Spleen (tissue), 7 donors: ENCODE results near the gene SSTR1.

Experiments used
- POLR2A ChIP-seq, 3 donors: fragments of 450-650 bp; IDR thresholded peaks; one replicate each; pipeline ENCODE4 v1.5.1; 2017; ENCODE audit warnings: antibody characterized with exemption in 3 of 3, mild to moderate bottlenecking in 1 of 3
- TF ChIP-seq, protein P1 (sequence below), 11 experiments: fragments of 200-600 bp in 7 of 11; fragments of 450-650 bp in 4 of 11; sonication (generic) in 4 of 11; IDR thresholded peaks in 8 of 11; conservative IDR thresholded peaks in 3 of 11; 1 replicate in 7 of 11; 2 replicates in 4 of 11; pipeline versions ENCODE4 v1.4.0 to v1.8.0; 2016 to 2021; ENCODE audit warnings: antibody characterized with exemption in 11 of 11, inconsistent platforms in 4 of 11, mild to moderate bottlenecking in 1 of 11
- donor health status: DM: no; HTN: no; CAD: no; lungs with moderate emphysema.
- donor health status: DM: no; HTN: no; CAD: no.
- donor health status: DM: no; HTN: no; CAD: no.

DNA sequence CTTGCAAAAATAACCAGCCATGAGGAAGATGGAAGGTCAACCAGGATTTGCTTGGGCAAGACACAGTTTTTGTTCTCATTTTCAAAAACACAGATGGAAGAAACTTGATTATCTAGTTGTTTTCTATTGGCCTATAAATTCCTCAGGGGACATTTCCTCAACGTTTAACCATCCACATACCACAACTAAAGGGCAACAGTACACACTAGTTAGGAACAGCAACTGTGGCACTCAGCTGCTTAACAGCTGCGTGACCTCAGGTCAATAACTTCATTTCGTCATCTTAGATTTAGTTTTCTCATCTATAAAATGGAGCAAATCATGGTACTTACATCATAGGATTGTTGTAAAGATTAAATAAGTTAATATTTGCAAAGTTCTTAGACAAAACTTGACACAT, 18.7 kb downstream of the SSTR1 start:
- TF ChIP-seq, protein P1, sequence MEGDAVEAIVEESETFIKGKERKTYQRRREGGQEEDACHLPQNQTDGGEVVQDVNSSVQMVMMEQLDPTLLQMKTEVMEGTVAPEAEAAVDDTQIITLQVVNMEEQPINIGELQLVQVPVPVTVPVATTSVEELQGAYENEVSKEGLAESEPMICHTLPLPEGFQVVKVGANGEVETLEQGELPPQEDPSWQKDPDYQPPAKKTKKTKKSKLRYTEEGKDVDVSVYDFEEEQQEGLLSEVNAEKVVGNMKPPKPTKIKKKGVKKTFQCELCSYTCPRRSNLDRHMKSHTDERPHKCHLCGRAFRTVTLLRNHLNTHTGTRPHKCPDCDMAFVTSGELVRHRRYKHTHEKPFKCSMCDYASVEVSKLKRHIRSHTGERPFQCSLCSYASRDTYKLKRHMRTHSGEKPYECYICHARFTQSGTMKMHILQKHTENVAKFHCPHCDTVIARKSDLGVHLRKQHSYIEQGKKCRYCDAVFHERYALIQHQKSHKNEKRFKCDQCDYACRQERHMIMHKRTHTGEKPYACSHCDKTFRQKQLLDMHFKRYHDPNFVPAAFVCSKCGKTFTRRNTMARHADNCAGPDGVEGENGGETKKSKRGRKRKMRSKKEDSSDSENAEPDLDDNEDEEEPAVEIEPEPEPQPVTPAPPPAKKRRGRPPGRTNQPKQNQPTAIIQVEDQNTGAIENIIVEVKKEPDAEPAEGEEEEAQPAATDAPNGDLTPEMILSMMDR (IDR thresholded peaks at IDR 0.05 in 8 of 11, conservative IDR thresholded peaks at IDR 0.05 in 3 of 11) = no peak
- no peak for TF ChIP-seq POLR2A (IDR thresholded peaks at IDR 0.05)
